Naive thymus-derived CD8-positive, alpha-beta T cell (primary cell): ENCODE results near the gene COA1. TPM values are rescaled to one million over a fixed set of nuclear protein-coding genes. Genes with fewer than 3 reads are reported as not detected.
A peak's percentile ranks its signal among the peaks of the same experiment; 100 is the strongest.

Experiments used
- ATAC-seq, 2 donors: fragments of 150-1000 bp; cut with Tn5 transposase in 1 of 2; sonication (Bioruptor Pico), chemical (Tn5 transposase) in 1 of 2; 1 replicate in 1 of 2; 2 replicates in 1 of 2; pipeline ENCODE4 v1.10.0; 2021; ENCODE audit warnings: mild to moderate bottlenecking in 2 of 2, moderate library complexity in 2 of 2
- POLR2A ChIA-PET: fragments of 350-600 bp; sonication (Branson Sonifier 250); formaldehyde crosslinking; loops from one replicate; lab custom pipeline; 2021; ENCODE audit warnings: antibody characterized with exemption; lab: Charles Lee
- DNase-seq, 10 donors: peaks; one replicate each; pipeline versions ENCODE4 v3.0.0 to v3.0.0-alpha.2; 2020 to 2022
- H3K27ac Mint-ChIP-seq, 10 donors: one replicate each; pipeline ENCODE4 v1.8.0; 2020 to 2022; ENCODE audit warnings: mild to moderate bottlenecking in 10 of 10, mixed read lengths in 10 of 10, moderate library complexity in 4 of 10, inconsistent platforms in 1 of 10
- H3K27me3 Mint-ChIP-seq, 5 donors: one replicate each; pipeline ENCODE4 v1.8.0; 2021 to 2022; ENCODE audit warnings: mixed read lengths in 5 of 5
- H3K36me3 Mint-ChIP-seq, 3 donors: one replicate each; pipeline ENCODE4 v1.8.0; 2020 to 2022; ENCODE audit warnings: mixed read lengths in 3 of 3, mild to moderate bottlenecking in 2 of 3, inconsistent platforms in 1 of 3
- H3K4me1 Mint-ChIP-seq, 4 donors: one replicate each; pipeline ENCODE4 v1.8.0; 2021 to 2022; ENCODE audit warnings: mixed read lengths in 4 of 4
- H3K4me3 Mint-ChIP-seq, 10 donors: one replicate each; pipeline ENCODE4 v1.8.0; 2020 to 2022; ENCODE audit warnings: mild to moderate bottlenecking in 10 of 10, mixed read lengths in 10 of 10, moderate library complexity in 6 of 10, inconsistent platforms in 1 of 10
- H3K9me3 Mint-ChIP-seq, 9 donors: one replicate each; pipeline ENCODE4 v1.8.0; 2020 to 2022; ENCODE audit warnings: mixed read lengths in 9 of 9, mild to moderate bottlenecking in 3 of 9, inconsistent platforms in 1 of 9, moderate library complexity in 1 of 9
- polyA plus RNA-seq, 3 donors: library from polyadenylated mRNA; unstranded; fragments of 300-500 nt; fragmentation: Illumina TruSeq; gene quantifications; one replicate each; pipeline ENCODE4 v1.2.3, GENCODE V29; 2021
- total RNA-seq, 8 experiments: library from RNA in 2 of 8; stranded (reverse) in 2 of 8; gene quantifications; one replicate each; pipeline ENCODE4 v1.2.3 and lab custom pipeline; 2021 to 2026

COA1 gene
- total and polyA plus RNA-seq, 5 experiments from 2014 or later = 102 to 219 (median 121) TPM

DNA sequence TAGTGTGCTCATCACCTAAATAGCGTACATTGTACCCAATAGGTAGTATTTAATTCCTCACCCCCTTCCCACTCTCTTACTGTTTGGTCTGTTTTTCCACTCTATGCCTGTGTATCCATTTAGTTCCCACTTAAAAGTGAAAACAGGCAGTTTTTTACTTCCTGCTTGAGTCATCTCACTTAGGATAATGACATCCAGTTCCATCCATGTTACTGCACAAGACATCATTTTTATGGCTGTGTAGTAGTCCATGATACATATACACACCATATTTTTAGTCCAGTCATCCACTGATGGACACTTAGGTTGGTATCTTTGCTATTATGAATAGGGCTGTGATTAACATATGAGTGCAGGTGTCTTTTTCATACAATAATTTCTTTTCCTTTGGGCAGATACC is 136.3 kb downstream of the COA1 start:
- ATAC-seq (peak in 1 of 2 donors; percentile 13), DNase-seq (no peak)
- H3K9me3 Mint-ChIP-seq = no peaks in the 10 kb centered on the region
- H3K27ac Mint-ChIP-seq = peak overlapping the region; percentile 83 to 96 (median 92)
- H3K4me1 Mint-ChIP-seq = peaks cover 42 to 89% (median 83%) of the 10 kb centered on the region in 4 donors
- H3K4me3 Mint-ChIP-seq = peak overlapping the region; percentile 66 to 92 (median 84)
- POLR2A ChIA-PET = interaction anchor here (0.8 to 11.5 kb wide), 2 partner anchors 40 to 52 kb away, joined by 3 to 373 read pairs; no protein-coding TSS in a partner anchor
- H3K27me3 Mint-ChIP-seq = no peaks in the 10 kb centered on the region
- H3K36me3 Mint-ChIP-seq = peaks cover 0 to 43% (median 10%) of the 10 kb centered on the region in 3 donors

- Mint-ChIP-seq H3K4me1 (peaks cover 42 to 93% (median 83%) of the 10 kb centered on the region in 4 donors), H3K4me3 (peak overlapping the region; percentile 66 to 92 (median 84)), H3K36me3 (peaks cover 0 to 39% (median 7%) of the 10 kb centered on the region in 3 donors), H3K27ac (peak overlapping the region; percentile 83 to 96 (median 92)), H3K9me3 (no peaks in the 10 kb centered on the region), H3K27me3 (no peaks in the 10 kb centered on the region)
- DNase-seq (no peak), ATAC-seq (no peak)
- POLR2A ChIA-PET = interaction anchor here (0.7 to 11.5 kb wide), 4 partner anchors 10 to 53 kb away, joined by 3 to 373 read pairs (median 3); partner anchors contain the start of gene STK17A
Observed at GRCh38 chr7:43592326-43592725, 137.0 kb downstream of the COA1 start.

GRCh38 chr7:43591558-43592180 is 137.7 kb downstream of the COA1 start:
- no peak for ATAC-seq
- Mint-ChIP-seq H3K9me3 (no peaks in the 10 kb centered on the region), H3K36me3 (peaks cover 0 to 36% (median 3%) of the 10 kb centered on the region in 3 donors), H3K27ac (peak overlapping the region; percentile 83 to 96 (median 92)), H3K4me1 (peaks cover 43 to 92% (median 84%) of the 10 kb centered on the region in 4 donors), H3K4me3 (peak overlapping the region; percentile 66 to 92 (median 84)), H3K27me3 (no peaks in the 10 kb centered on the region)
- POLR2A ChIA-PET = interaction anchor here (0.7 to 11.5 kb wide), 6 partner anchors 8 to 53 kb away, joined by 3 to 373 read pairs (median 4); partner anchors contain the start of gene STK17A
- DNase-seq = no peak

DNA sequence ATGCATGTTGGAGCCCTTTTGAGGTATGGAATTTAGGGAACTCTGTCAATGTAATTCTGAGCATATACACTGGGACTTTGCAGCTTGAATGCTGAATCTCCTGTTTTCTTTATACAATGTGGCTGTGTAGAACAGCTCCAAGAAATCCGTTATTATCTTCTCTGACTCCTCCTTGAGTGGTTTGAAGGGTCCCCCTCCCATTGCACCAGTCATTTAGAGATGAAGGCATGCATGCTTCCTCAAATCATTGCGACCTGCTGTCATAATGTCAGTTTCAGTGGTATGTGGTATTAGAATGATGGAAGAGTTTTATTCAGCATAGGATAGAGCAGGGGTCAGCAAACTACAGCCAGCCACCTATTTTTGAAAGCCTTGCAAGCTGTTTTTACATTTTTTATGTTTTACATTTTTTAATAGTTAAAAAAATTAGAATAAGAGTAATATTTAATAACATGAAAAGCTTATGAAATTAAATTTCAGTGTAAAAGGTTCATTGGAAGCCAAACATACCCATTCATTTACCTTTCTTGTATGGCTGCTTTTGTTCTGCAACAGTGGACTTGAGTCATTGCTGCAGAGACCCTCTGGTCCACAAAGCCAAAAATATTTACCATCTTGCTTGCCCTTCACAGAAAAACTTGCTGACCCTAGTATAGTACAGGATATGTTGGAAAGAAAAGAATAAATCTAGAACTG is 138.3 kb downstream of the COA1 start:
- Mint-ChIP-seq H3K9me3 (no peaks in the 10 kb centered on the region), H3K4me3 (peak overlapping the region; percentile 66 to 92 (median 85)), H3K27me3 (no peaks in the 10 kb centered on the region), H3K4me1 (peaks cover 43 to 90% (median 83%) of the 10 kb centered on the region in 4 donors), H3K27ac (peak overlapping the region; percentile 83 to 96 (median 92)), H3K36me3 (peaks cover 0 to 31% (median 3%) of the 10 kb centered on the region in 3 donors)
- ATAC-seq (no peak), DNase-seq (no peak)
- POLR2A ChIA-PET = interaction anchor here (0.9 to 11.5 kb wide), 7 partner anchors 8 to 63 kb away, joined by 3 to 373 read pairs (median 4); partner anchors contain the start of gene STK17A

DNA sequence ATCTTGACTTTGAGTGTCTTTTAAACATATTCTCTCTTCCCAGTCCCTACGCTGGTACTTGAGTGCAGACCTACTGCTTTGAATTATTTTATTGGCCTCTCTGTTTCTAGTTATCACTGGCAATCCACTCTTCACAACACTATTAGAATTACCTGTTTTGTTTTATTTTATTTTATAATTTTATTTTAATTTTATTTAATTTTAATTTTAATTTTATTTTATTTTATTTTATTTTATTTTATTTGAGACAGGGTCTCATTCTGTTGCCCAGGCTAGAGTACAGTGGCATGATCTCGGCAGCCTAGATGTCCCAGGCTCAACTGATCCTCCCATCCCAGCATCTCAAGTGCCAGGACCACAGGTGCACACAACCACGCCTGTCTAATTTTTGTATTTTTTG is 139.6 kb downstream of the COA1 start:
- Mint-ChIP-seq H3K4me1 (peaks cover 39 to 89% (median 72%) of the 10 kb centered on the region in 4 donors), H3K9me3 (no peaks in the 10 kb centered on the region), H3K27me3 (no peaks in the 10 kb centered on the region), H3K36me3 (peaks cover 3 to 34% (median 7%) of the 10 kb centered on the region in 3 donors), H3K4me3 (peak overlapping the region; percentile 66 to 99 (median 78)), H3K27ac (peak overlapping the region; percentile 82 to 94 (median 90))
- POLR2A ChIA-PET = interaction anchor here (0.9 to 11.5 kb wide), 4 partner anchors 18 to 74 kb away, joined by 3 to 373 read pairs (median 8); no protein-coding TSS in a partner anchor
- ATAC-seq (no peak), DNase-seq (no peak)

Other genes starting within 250 kb of the COA1 start
- gene STK17A, start 146.4 kb downstream of the COA1 start, total RNA-seq = 100 to 1,000 TPM; 203 to 208 TPM
- 100 to 1,000 TPM; 242 to 346 (median 262) TPM for gene STK17A, start 146.4 kb downstream of the COA1 start, polyA plus RNA-seq
- gene BLVRA, start 29.2 kb upstream of the COA1 start, total RNA-seq = 10 to 100 TPM in 1 of 2 experiments, 1 to 10 TPM in 1; 9.6 to 13.5 TPM
- gene BLVRA, start 29.2 kb upstream of the COA1 start, polyA plus RNA-seq = 10 to 100 TPM; 17.8 to 33.8 (median 20.2) TPM
- 10 to 100 TPM; 58.0 to 64.6 TPM for gene MRPS24, start 140.0 kb upstream of the COA1 start, total RNA-seq
- 100 to 1,000 TPM; 133 to 152 (median 142) TPM for gene MRPS24, start 140.0 kb upstream of the COA1 start, polyA plus RNA-seq
- 10 to 100 TPM; 27.9 to 34.0 TPM for gene URGCP, start 177.1 kb upstream of the COA1 start, total RNA-seq
- 10 to 100 TPM; 20.1 to 34.2 (median 21.8) TPM for gene URGCP, start 177.1 kb upstream of the COA1 start, polyA plus RNA-seq
- gene UBE2D4, start 196.9 kb upstream of the COA1 start, total RNA-seq = 1 to 10 TPM; 6.7 to 7.0 TPM
- 10 to 100 TPM in 2 of 3 donors, 1 to 10 TPM in 1; 9.3 to 17.6 (median 10.8) TPM for gene UBE2D4, start 196.9 kb upstream of the COA1 start, polyA plus RNA-seq